ENCODE results near the gene BMPR1A.

DNA sequence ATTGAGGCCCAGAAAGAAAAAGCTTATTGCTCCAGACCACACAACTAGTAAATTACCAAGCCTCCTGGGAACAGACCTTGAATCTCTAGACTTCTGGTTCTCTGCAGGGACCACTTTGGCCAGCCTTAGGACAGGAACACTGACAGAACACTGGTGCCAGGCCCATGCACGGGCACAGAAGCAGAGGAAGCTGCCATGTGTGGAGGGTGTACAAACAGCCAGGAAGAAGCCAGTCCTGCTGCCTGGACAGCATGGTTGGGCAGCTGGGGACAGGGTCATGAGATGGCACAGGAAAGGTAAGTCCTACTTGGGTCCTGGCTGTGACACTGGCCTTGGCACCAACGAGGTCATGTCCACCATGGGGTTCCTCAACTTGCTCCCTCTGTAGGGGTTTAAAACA is 181.8 kb downstream of the BMPR1A start:
- no peak for TF ChIP-seq POLR2A (IDR thresholded peaks at IDR 0.05; ENCODE audit: low read length)
- no peak for TF ChIP-seq GATA1 (IDR thresholded peaks at IDR 0.05; ENCODE audit: low read depth, low read length)
